Hematopoietic multipotent progenitor cell treated with erythropoietin and hydrocortisone succinate and interleukin-3 and kit ligand, for 17 days (in vitro differentiated cells): ENCODE data around the gene BCL11B.

Experiments
- DNase-seq: peaks from one replicate; pipeline ENCODE4 v3.0.0-alpha.2; 2015; ENCODE audit warnings: low spot score

BCL11B gene

DNA sequence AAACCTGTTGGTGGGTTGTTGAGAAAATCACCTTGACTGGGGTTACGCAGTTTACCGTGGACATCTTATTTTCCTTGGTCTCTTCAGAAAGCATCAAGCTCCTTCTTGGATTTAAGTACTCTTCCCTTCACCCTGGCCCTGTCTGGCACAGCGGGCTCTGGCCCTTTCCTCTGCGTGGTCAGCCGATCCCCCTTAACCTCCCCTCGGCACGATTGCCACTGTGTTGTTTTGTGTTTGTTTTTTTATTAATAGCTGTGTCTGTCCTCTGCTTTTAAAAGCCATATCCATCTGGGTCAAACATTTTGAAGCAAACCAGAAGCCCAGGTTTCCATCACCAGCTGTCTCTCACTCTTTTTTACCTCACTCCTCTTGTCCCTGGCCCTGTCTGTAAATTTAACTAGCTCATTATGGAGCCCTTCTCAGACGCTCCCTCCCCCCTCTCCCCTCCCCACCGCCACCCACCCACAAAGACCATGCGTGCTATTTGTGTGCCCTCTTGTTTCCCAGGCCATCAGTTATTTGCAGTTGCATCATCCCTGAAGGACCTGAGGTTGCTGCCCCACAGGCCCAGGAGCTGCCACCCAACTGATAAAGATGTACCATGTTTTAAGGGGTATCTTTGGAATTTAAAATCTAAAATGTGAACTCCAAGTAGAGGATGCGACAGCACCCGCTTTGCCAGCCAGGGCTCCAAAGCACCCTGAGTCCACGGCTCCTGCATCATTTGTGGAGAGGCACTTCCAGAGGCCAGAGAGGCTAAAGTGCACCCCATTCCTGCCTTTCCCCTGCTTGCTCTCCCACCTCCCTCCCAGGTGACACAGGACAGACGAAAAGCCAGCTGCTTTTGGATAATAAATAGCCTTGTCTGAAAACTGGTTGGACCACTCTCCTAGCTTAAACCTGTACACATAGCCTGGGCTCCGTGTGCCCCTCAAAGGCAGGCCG lies 3.9 kb downstream of the BCL11B start:
- DNase-seq = no peak

DNA sequence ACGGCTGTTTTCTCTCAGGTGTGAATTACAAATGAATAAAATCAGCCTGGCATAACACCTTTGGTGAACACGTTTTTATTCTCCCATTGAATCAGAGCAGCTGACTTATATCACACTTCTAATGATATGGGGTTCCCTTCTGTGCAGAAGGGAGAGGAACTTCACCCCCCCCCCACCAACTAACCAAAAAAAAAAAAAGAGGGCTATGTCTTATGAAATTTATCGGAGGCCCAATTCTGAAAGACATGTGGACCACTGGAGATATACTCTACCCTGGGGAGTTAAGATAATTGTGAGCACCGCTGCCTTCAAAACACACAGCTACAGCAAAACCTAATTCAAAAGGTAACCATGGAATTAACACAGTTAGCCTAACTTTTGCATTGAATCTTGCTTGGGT lies 4.6 kb downstream of the BCL11B start:
- no peak for DNase-seq

DNA sequence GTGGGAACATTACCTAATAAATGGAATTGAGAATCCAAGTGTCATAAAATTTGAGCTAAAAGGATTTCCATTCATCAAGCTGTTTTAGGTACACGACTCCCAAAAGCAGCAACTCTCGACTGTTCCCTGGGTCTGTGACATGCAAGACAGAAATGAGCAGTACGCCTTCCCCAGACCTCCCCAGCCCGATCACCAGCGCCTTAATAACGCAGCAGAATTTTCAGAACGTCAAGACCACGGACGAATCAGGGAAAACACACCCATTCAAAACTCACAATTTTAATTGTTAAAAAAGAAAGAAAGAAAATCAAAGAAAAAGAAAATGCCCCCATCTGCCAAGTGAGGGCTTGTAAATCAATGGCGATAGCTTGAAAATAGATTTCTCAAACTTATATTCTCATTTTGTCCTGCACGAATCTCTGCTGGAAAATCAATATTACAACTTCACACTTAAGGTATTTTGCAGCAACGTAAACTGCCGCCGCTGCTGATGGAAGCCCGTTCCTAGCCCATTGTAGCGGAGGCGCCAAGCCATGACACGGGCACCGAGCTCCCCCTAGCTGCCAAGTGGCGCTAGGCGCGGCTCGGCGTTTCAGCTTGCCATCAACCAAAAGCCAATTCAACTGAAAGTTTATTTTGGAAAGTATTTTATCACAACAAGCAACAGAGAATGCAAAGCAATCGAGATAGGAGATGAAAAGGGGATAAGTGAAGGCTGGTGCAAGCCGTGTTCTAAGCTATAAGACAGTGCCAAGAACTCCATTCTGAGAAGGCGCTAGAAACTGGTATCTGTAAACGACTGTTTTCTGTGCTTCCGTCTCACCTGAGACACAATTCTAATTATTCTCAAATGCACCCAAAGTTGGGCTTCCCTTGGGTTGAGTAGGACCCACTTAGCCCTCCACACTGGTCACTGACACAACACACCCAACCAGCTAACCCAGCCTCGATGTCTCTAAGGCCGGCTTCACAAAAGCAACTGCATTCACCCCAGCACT lies 5.5 kb downstream of the BCL11B start:
- peak; percentile 8 for DNase-seq

DNA sequence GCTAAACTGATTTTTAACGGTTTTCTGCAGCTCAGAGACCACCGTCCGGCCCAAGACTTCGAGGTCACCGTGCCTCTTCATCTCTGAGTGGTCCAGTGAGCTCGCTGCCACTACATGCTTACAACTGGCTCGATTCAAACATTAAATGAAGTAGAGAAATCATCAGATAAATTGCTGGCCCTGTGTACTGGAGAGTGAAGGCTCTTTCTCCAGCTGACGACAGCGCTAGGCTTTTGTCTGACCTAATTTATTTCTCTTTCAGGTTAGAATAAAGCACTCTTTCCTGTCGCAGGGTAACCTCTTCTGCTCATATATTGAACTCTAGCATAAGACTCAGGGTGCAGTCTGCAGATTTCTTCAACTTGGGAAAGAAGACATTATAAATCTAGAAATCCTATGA lies 6.4 kb downstream of the BCL11B start:
- DNase-seq = no peak

DNA sequence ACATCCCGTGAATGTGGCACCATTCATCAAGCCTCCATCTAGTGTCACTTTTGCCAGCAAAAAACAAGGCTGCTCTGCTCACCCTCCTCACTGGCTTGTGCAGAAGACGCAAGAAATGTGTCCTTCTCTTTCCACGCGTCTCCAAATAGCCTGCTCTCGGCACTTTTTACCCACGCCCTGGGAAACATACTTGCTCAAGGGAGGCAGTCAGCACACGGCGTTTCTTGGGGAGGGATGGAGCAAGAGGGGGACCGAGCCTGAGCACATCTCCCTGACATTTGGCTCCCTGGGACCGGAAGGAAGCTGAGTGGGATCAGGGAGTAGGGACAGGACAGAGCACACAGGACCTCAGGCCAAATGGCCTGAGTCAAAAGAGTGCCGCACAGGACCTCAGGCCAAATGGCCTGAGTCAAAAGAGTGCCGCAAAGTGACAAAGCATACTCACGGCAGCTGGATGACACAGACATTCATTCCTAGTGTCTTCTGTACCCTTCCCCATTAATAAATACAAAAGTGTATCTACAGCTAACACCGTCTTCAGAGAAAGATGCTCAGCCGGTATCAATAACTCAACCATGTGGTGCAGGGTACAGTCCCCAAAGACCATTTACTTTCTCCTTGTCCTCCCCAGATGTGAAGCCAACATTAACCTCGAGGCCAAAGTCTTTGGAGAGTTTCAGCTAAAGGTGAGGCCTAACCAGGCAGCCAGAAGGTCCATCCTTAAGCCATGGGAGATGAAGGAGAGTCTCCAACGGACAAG lies 7.1 kb downstream of the BCL11B start:
- DNase-seq = no peak

DNA sequence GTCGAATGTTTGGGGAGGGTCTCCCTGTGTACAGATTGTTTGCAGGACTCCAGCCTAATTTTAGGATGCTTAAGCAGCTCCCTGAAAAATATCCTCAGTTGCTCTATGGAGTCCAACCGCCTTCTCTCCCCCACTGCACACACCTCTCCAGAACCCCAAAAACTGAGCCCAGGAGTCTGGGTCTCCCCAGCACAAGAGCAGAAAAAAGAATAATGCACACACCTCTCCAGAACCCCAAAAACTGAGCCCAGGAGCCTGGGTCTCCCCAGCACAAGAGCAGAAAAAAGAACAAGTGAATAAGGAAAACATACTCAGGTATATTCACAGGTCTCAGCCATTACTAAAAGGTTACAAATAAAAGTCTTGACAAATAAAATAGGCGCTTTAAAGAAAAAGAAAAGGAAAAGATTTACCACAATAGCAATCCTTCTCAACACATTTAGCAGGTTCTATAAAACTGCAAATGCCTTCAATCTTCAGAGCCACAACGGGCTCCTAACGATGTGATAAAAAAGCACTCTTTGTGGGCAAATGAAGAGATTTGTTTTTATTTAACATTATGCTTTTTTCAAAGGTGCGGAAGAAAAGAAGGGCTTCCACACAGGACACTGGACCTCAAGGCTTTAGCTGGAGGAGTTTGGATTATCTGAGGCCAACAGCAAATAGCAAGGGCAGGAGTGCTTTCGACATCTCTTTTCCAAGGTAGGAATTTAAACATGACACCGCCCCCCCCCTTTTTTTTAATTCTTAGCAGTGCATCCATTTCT lies 8.2 kb downstream of the BCL11B start:
- DNase-seq = no peak

DNA sequence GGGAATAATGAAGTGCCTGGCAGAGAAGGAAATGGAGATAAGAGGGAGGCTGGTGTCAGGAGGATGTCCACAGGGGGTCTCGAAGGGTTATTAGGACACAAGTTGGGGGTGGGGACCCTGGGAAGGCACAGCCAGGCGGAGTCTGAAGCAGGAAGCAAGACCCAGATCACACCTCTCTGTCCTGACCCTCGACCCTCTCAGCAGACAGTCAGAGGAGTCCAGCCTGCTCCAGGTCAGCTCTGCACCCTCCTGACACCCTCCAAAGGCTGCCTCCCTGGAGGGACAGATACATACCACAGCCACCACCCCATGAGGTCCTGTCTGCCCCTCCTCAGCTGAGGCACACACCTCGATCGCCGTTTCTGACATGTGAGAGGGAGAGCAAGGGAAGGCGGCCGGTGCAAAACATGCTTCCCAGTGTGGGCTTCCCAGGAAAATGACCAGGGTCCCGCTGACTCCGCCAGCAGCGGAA lies 9.0 kb downstream of the BCL11B start:
- no peak for DNase-seq

DNA sequence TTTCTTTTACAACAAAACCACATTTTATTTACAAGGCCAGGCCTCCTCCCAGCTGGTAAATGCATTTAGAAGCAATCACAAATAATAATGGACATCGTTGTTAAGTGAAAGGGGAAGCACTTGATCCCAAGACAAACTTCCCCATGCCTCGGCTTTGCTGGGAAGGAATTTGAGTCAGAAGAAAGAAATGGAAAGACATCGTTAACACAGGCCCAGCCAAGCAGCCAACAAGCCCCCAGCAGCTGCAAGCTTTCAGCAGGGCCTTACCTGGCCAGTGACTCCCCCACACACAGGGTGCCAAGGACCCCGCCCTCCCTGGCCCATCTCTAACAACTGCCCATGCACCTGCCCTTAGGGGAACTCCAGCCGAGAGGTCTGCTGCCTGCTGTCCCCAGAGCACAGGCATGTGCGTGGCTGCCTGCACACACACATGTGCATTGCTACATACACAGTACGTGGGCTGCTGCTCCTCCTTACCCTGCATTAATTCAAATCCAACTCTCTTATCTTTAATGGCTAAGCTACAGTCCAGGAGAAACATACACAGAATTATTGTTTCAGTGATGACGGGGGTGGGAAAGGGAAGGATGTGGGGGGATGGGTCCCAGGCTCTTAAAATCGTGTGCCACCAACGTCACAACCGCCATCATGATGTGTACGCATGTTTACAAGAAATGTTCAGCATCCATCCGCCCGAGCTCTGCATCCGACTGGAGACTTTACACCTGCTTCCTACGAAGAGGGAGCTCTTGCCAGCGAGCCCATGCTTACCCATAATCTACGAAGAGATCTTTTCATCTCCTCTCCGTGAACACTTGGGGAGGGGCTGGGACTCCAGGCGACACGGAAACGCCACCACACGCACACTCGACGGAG lies 9.8 kb downstream of the BCL11B start:
- DNase-seq = no peak

DNA sequence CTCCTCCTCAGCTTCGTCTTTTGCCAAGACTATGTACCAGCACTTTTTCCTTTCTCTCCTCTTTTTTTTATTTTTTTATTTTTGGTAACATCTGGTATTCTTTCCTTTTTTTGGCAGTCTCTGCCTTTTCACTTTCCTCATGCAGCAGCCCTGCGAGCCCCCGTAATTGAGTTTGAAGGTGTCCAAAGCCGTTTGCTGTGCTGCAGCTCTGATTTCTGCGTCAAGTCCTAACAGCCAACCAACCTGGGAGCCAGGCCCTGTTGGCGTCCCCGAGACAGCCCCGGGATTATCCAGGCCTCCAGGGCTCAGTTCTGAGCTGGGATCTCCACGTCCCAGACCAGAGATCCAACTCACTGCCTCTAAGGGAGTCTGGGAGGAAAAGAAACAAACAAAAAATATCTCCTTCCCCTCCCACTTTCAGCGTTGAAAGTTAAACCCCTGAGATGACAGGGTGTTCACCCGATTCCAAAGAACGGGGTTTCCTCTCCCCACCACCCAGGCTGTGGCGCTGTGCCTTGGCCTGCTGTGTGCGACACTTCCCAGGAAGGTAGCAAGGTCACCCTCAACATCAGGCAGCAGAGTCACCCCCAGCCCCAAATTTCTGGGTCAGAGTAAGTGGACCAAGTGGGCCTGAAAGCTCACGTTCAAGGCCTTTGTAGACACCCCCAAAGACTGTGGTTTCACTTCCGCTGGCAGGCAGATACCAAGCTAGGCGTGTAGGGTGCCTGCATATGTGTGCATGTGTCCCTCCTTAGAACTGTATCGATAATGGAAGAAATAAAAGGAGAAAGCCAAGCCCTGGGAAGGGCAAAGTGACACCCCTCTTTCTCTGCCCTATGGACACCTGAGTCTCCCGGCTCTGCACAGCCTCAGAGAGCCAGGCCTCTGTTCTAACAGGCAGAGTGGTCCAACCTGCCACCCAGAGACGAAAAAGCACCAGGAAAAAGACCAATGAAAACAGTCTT lies 11.1 kb downstream of the BCL11B start:
- no peak for DNase-seq

DNA sequence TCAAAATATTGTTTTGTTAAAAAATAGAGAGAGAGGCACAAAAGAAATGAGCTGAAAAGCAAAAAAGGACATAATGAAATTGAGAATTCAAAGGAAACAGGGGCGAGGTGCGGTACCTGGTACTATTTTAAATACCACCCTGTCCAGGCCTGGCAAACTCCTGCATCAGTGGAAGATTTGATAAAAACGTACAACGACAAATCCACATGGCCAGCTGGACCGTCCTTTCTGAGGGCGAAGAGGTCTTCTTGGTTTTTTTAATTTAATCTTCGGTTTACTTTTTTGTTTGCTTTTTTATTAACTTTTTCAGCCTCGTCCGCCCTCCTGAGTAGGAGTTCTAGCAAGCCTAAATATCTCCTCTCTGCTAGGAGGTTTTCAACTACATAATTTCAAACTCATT lies 11.9 kb downstream of the BCL11B start:
- DNase-seq = no peak

DNA sequence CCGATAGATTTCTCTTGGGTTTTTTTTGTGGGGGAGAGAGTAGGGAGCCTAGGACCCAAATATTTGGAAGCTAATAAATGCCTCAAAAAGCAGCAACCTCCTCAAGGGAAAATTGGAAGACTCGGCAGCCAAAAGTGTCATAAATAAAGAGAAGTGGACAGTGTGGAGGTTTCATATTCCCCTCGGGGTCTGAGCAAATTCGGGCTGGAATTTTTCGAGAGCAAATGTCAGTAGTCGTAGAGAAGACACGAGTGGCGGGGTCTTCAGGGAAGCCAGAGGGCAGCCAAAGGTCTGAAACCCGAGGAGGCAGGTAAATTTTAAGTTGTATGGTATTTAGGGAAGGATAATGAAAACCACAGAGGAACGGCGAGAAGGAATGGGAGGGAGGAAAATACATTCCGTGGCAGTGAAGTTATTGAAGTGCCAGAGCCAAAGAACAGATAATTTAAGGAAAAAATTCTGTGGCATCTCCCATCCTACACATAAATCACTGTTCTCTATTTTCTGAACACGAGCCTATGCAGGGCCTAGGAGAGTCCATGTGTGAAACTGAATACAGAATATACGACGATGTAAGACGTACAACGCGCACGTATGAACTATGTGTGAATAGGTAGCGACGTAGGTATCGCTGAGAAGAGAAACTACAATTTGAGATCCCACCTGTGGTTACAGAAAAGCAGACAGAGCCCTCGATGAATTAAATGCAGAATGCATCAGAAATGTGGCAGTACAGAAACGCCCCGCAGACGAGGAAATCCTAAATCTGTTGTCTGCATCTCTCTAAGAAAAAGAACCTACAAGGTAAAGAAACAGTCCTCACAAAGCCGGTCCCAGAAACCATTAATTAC lies 12.9 kb downstream of the BCL11B start:
- DNase-seq = no peak

DNA sequence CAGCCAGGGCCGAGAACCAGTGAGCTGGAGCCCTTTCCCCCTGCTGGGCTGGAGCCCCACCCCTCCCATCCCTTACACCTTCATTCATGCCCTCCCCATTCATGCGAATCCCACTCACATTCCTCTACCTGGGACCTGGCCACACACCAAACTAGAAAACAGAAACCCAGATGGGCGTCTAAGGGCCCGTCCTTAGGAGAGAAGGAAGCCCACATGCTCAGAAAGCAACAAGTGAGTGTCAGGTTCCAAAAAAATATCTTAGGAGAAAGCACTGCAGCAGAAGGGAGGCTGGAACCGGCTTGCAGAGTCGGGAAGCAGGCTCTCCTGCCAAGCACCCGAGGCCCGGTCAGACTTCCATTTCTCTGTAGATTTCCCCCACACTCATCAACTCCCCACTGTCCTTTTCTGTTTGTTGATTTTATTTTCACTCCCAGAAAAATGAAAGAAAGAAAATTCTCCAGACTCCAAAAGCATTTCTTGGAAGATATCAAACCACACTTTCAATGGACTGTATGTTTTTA lies 13.6 kb downstream of the BCL11B start:
- DNase-seq = no peak

DNA sequence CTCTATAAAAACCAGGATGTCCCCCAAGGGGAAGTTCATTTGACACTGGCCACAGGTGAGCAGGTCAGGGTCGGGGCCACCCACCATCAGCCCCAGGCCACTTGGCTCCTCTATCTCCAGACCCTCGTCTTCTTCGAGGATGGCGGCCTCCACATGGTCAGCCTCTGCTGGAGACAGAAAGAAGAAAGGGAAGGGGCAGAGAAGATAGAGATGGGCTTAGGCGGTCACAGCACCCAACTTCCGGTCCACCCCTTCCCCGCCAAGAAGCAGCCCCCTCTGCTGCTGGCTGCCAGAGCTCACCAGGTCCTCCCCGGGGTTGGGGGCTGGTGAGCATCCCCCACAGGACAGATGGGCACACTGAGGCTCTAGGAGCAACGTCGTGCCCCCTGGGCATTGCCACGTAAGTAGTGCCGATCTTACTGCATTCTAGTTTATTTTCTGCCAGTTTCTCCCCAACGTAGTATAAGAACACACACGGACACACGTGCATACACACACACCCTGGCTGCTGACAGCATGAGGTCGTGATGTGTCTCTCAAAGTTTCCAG lies 14.2 kb downstream of the BCL11B start:
- DNase-seq = no peak

DNA sequence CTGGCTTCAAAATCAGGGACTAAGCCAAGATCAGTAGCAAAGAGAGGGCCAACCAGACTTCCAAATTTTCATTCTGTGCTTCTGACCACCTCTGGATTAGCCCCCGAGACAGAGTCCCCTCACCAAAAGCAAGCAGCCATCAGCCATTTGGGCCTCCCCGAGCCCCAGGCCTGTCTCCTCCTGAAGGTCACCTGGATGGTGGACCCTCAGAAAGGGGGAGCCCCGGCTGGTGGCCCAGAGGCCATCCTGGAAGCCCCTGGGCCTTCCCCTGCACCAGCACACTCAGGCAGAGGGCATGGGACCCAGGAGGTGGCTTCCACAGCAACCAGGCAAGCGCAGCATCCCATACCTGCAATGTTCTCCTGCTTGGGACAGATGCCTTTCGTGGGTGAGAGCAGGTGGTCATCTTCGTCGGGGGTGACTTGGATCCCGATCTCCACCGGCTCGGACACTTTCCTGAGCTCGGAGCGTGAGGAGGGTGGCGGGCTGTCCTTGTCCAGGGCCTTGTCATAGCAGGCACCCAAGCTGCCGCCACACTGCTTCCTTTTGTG lies 14.8 kb downstream of the BCL11B start:
- DNase-seq = no peak

DNA sequence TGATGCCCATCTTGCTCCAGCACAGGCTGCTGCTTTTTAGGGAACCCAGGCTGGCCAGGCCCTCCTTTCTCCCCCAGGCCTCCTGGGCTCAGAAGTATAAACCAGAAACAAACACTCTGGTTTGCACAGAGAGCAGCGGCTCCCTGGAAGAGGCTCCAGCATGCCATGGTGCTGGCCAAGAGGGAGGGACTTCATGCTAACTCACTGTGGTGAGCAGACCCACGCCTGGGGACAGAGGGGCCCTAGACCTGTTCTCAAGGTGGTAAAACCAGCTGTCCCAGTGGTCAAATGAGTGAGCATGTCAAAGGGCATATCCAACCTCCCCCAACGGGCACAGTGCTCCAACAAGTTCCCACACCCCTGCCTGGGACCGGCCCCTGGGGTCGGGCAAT lies 15.5 kb downstream of the BCL11B start:
- no peak for DNase-seq

DNA sequence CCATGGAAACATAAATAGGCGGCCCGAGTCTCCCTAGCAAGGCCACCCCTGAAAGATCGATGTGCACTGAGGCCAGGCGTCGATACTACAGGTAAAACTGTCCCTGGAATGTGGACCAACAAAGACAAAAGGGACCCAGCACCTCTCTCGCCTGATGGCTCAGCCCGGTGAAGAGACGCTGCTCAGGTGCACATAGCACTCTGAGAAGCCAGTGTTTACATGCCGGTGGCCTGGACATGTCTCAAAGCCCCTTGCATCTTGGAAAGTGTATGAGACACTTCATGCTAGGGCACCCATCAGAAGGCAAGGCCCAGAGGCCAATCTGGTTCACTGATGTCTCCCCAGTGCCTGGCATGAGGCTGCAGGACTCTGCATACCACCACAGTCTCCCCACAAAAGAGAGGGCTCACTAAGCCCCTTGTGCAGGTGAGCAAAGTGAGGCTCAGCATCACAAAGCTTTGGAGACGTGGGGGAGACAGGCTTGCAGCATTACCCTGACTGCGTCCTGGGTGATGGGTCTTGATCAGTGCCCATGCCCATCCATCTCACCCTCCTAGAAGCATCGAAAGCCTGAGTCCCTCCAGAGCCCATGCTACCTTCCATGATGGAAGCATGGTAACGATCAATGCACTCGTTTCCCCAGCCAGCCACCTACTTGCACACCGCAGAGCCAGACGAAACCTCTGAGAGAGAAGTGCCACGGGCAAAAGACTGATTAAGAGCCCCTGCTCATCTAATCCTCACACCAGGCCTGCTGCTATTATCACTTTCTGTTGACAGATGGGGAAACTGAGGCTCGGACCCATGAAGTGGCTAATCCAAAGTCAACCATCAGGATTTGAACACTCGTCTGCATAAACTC lies 16.1 kb downstream of the BCL11B start:
- DNase-seq = no peak
